Stimulated activated CD8-positive, alpha-beta memory T cell treated with anti-CD3 and anti-CD28 coated beads, Interleukin-15, amount 100 ng/mL, for 1 hour (primary cell): ENCODE results near the gene DSCAM.
"Not testable (repeated sequence)": the region's sequence is repeated elsewhere in the genome, so short reads cannot be mapped to it uniquely, and the experiment has no call there.

Experiments used
- DNase-seq: peaks from one replicate; pipeline ENCODE4 v3.0.0-alpha.2; 2020; ENCODE audit warnings: low read depth

The DSCAM gene

GRCh38 chr21:40318371-40318770, 528.6 kb downstream of the DSCAM start:
- DNase-seq: no peak

- no peak for DNase-seq
Observed at GRCh38 chr21:40316104-40316503, 530.9 kb downstream of the DSCAM start.

GRCh38 chr21:40315626-40316025, 531.3 kb downstream of the DSCAM start:
- DNase-seq: no peak

- DNase-seq: no peak
Observed at GRCh38 chr21:40313260-40313659, 533.7 kb downstream of the DSCAM start.

GRCh38 chr21:40300300-40300699, 546.7 kb downstream of the DSCAM start:
- no peak for DNase-seq

GRCh38 chr21:40299451-40299850, 547.5 kb downstream of the DSCAM start:
- no peak for DNase-seq

GRCh38 chr21:40294345-40294744, 552.6 kb downstream of the DSCAM start:
- DNase-seq: no peak

- no peak for DNase-seq
Observed at GRCh38 chr21:40291560-40291959, 555.4 kb downstream of the DSCAM start.

GRCh38 chr21:40284409-40284808, 562.5 kb downstream of the DSCAM start:
- no peak for DNase-seq

- DNase-seq: no peak
Observed at GRCh38 chr21:40282912-40283886, 563.8 kb downstream of the DSCAM start.

- no peak for DNase-seq
Observed at GRCh38 chr21:40278345-40278744, 568.6 kb downstream of the DSCAM start.

- DNase-seq: no peak
Observed at GRCh38 chr21:40276001-40276400, 571.0 kb downstream of the DSCAM start.

GRCh38 chr21:40272037-40272436, 574.9 kb downstream of the DSCAM start:
- no peak for DNase-seq

GRCh38 chr21:40271164-40271563, 575.8 kb downstream of the DSCAM start:
- DNase-seq: no peak

- no peak for DNase-seq
Observed at GRCh38 chr21:40270047-40270446, 576.9 kb downstream of the DSCAM start.

GRCh38 chr21:40269239-40269638, 577.7 kb downstream of the DSCAM start:
- no peak for DNase-seq

- DNase-seq: not testable (repeated sequence)
Observed at GRCh38 chr21:40258456-40258855, 588.5 kb downstream of the DSCAM start.

- DNase-seq: no peak
Observed at GRCh38 chr21:40257342-40257741, 589.6 kb downstream of the DSCAM start.

- DNase-seq: no peak
Observed at GRCh38 chr21:40255518-40256444, 591.2 kb downstream of the DSCAM start.

- DNase-seq: no peak
Observed at GRCh38 chr21:40254540-40255465, 592.2 kb downstream of the DSCAM start.

GRCh38 chr21:40253112-40253511, 593.8 kb downstream of the DSCAM start:
- no peak for DNase-seq
